GM19468 (cell line): ENCODE data around the gene ABCA9.
"Not testable (repeated sequence)": the region's sequence is repeated elsewhere in the genome, so short reads cannot be mapped to it uniquely, and the experiment has no call there.

Experiments
- ATAC-seq: cut with Tn5 transposase; IDR thresholded peaks from one replicate; pipeline ENCODE4 v1.9.1; 2021; ENCODE audit warnings: mild to moderate bottlenecking, moderate library complexity, moderate number of reproducible peaks; ENCODE audit not compliant: unreplicated experiment; ENCODE audit errors: extremely low read depth

The ABCA9 gene

GRCh38 chr17:68957944-68958343 lies 102.8 kb downstream of the ABCA9 start:
- no peak for ATAC-seq

DNA sequence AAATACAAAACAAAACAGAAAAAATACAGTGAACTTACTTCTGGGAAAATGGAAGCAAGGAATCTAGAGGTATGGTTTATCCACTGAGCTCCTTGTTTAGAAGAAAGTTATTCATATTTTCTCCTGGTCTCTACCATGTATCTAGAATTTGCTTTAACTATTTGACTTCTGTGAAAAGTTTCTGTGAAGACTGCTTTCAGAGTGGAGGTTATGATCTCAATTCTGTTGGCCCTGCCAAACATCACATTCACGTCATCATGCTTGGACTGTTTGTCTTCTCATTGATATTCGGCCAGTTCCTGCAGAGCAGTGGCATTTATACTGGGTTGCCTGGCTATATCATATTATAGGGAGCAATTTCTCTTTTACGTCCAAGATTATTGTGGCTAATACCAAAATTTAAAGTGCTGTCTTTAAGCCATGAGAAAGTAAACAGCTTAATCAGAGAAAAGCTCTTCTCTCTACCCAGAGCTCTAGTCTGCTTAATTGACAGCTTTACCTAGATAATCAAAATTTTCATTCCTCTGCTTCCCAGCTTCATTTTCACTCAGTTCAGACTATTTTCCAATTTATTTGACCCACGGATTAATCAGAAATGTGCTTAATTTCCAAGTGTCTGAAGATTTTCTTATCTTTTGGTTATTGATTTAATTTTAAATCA lies 105.4 kb downstream of the ABCA9 start, which contains the start of gene ABCA8:
Gene ABCA8, minus strand, starts transcription at position 212 of the 661 bp plus-strand sequence. CDS start 13,358 bp downstream, outside the sequence.
- no peak for ATAC-seq

- ATAC-seq: no peak
Measured at GRCh38 chr17:68954146-68954896, 106.4 kb downstream of the ABCA9 start.

DNA sequence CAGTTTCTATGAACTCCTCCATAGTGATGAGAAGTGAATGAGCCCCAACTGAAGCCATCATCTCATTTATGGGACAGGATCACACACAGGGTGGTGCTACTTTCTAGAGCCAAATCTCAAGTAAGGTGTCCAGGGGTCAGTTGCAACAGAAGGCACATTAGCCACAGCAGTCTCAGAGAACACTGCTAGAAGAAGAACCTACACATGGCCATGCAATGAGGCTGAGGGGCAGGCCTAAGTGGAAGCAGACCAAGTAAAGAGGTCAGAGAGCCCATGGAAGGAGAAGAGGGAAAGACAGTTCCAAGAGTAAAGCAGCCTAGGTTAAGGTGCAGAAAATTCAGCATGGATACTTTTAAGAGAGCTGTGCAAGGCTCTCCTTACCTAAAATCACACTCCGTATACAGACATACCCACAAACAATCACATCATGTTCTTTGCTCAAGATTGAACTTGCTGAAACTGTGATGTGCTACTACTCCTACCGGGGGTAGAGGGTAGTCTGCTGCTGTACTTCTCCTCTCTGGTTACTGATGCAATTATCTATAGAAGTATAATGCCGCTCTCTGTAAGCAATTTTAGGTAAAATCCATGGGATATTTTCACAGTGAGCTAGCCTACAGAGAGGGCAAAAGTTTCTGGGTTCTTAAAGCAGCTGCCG lies 107.3 kb downstream of the ABCA9 start:
- no peak for ATAC-seq

- no peak for ATAC-seq
Measured at GRCh38 chr17:68950725-68951124, 110.0 kb downstream of the ABCA9 start.

GRCh38 chr17:68947868-68948267 lies 112.9 kb downstream of the ABCA9 start:
- ATAC-seq: not testable (repeated sequence)

DNA sequence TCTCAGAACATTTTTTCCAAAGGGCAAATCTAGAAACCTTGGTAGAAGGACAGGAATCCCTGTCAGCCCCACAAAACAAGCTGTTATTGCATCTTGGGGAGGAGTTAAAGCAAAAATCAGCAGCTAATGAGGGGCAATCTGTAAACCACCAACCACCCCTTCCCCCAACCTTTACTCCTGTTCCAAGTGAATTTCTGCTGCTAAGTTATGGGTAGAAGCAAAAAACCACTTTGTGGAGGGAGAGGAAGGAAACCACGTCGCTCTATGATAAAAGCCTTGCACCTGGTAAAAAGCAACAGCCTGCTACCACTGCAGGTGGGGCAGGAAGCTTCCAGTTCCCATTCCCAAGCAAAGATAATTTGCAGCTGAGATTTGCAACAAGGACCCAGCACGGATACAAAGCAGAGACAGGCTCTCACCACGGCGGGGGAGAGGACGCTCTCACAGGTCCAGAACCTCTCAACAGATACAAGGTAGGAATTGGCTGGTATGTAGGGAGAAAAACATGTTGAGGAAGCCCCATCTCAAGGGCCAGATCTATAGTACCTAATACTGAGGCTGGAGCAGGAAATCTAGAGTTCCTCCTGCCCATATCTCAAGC lies 116.2 kb downstream of the ABCA9 start:
- ATAC-seq: no peak

DNA sequence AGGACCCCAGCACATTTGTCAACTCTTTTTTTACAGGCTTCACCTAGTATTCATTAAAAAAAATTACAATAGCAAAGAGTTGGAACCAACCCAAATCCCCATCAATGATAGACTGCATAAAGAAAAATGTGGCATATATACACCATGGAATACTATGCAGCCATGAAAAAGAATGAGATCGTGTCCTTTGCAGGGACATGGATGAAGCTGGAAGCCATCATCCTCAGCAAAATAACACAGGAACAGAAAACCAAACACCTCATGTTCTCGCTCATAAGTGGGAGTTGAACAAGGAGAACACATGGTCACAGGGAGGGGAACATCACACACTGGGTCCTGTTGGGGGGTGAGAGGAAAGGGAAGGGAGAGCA lies 116.9 kb downstream of the ABCA9 start:
- ATAC-seq: not testable (repeated sequence)

- no peak for ATAC-seq
Measured at GRCh38 chr17:68943123-68943811, 117.5 kb downstream of the ABCA9 start.

DNA sequence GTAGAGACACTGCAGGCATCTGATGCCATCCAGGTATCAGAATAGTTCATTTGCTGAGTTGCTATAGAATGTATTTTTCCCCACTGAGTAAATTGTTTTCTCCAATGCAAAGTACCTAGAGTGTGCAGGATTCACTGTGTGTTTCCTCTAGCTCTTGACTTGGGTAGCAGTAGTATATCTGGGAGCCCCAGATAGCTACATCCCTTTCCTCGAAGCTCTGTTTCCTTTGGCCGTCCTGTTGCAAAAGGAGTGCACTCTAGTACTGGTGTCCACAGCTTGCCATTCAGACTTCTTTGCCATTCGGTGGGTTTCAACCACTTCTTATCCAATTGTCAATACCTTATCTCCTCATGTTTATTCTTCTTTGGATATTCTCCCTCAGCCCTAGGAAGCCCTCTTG lies 118.3 kb downstream of the ABCA9 start:
- no peak for ATAC-seq

- no peak for ATAC-seq
Measured at GRCh38 chr17:68941761-68942160, 119.0 kb downstream of the ABCA9 start.

GRCh38 chr17:68939195-68939594 lies 121.5 kb downstream of the ABCA9 start:
- ATAC-seq: no peak

- ATAC-seq: no peak
Measured at GRCh38 chr17:68937890-68938514, 122.7 kb downstream of the ABCA9 start.

DNA sequence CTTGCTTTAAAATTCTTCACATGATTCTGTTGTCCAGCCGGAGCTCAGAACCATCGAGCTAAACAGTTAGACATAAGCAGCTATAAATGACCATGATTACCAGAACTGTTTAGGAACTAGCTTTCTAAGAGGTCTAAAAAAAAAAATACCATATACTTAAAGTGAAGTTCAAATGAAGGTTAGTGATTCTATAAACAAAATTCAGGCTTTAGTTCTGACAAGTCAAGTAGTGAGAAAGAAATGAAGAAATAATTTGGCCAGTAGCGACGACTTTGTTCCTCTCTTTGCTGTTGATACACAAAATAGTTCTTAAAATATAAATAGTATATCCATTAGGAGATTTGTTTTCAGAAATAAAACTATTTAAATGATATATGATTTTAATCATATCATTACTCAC lies 133.2 kb downstream of the ABCA9 start:
- no peak for ATAC-seq

- ATAC-seq: no peak
Measured at GRCh38 chr17:68924793-68925720, 135.7 kb downstream of the ABCA9 start.
